GF-D8 (cell line): Measurements from ENCODE around the gene IAH1.
A peak's percentile ranks its signal among the peaks of the same experiment; 100 is the strongest.

Experiments
- DNase-seq: peaks from one replicate; lab custom pipeline; 2025; lab: John Stamatoyannopoulos, UW

Gene IAH1

DNA sequence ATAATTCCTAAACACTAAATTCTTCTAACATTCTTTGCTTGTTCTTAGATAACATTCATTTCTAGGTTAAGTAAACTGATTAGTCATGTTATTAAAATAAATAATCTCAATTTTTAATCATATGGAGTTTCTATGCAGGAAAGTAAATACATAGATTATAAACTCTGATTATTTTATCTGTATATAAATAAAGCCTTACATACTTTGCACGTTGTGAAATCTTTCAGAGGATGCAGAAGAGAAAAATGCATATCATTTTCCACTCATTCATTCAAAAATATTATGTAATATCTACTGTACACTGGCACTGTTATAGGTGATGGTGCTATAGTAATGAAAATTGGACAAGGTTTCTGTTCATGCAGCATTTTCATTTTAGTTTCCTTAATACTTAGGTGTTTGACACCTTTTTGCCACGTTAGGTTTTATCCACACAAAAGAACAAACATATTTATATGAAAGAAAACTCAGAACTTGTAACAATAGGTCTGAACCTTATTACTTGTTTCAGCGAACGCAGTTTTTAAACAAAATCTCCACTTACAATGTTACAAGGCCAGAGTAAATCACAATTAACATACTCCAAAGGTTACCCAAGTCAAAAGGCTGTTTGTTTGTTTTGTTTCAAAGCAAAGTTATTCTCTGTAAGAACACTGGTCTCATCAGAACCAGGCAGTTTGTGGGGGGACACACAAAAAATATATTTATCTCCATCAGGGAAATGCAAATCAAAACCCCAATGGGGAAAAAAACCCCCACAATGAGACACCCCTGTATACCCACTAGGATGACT, 53.8 kb downstream of the IAH1 start:
- no peak for DNase-seq

DNA sequence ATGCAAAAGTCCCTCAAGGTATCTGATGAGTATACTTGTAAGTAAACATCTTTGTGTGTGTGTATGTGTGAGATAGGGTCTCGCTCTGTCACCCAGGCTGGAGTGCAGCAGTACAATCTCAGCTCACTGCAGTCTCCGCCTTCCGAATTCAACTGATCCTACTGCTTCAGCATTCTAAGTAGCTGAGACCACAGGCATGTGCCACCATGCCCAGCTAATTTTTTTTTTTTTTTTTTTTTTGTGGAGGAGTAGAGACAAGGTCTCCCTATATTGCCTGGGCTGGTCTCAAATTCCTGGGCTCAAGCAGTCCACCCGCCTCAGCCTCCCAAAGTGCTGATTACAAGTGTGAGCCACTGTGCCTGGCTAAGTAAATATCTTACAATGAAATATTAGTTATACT, 58.1 kb downstream of the IAH1 start:
- DNase-seq, result no peak

DNA sequence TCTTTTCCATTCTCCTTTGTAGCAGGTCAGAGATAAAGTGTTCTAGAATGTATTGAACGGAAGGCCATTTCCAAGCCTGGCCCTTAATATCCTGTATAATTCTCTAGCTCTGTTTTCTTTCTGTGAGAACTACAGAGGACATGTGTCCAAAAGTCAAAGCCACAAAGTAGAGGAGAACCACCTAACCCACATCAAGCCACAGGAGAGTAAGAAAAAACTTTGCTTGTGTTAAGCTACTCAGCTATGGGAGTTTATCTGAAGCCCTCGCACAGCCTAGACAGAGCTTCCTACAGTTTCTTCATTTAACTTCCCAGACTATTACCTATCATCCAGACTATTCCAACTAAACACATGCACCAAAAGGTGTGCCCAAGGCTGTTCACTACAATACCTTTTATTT, 59.3 kb downstream of the IAH1 start:
- DNase-seq, result no peak

DNA sequence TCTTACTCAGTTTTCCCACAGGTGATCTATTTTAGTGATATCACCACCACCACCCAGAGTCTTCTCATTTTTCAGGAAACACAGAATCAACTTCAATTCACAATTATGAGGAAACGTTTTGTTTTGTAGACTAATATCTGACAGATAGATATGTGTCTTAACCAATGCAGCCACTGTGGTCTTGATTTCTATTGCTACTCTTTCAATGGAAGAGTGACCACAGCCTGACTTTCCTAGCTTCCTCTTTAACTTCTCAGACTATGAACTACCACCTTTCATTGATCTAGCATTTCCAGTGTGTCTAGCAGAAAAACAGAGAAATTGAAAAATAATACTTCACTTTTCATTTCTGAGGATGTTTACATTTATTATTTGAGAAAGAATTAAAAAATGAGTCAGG, 60.8 kb downstream of the IAH1 start:
- DNase-seq, result no peak

DNA sequence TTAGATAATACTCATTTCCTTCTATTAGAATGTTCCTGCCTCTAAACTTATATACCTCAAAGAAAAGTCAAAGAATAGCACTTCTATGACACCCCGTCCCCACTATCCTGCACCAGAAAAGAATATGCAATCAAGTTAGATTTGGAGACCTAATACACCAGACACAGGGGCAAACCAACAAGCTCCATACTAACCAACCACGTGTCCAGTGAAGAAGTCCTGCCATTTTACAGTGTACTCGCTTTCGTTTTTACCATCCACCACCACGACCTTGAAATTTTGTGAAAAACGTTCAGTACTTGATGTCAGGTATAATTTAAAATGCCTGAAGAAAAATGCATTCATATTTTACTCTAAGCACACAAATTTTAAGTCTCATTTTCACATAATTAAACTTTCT, 62.2 kb downstream of the IAH1 start:
- no peak for DNase-seq

DNA sequence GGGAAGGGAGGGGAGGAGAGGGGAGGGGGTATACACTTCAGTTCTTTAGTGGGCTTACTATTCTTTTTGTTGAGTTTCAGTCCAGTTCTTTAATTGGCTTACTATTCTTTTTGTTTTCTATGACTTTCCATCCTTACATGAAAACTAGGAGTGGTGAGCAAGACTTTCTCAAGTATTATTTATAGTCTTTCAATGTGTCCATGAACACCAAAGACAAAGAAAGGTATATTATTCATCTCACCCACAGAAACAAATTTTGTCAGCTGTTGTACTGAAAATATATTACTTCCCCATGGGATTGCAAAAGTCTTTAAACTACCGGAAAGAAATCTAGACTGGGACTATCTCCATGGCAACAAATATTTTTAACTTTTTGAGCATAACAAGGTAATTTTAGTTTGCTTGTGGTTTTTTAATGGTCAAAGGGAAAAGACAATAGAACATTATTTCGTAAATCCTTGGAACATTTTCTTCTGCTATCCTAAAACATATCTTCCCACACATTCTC, 63.7 kb downstream of the IAH1 start:
- peak; percentile 86 for DNase-seq
